GM18508 (cell line): ENCODE results near the gene OR4S2.

Experiments used
- ATAC-seq: cut with Tn5 transposase; IDR thresholded peaks from one replicate; pipeline ENCODE4 v1.9.1; 2021; ENCODE audit warnings: moderate number of reproducible peaks; ENCODE audit not compliant: insufficient read depth, unreplicated experiment

Gene OR4S2, protein sequence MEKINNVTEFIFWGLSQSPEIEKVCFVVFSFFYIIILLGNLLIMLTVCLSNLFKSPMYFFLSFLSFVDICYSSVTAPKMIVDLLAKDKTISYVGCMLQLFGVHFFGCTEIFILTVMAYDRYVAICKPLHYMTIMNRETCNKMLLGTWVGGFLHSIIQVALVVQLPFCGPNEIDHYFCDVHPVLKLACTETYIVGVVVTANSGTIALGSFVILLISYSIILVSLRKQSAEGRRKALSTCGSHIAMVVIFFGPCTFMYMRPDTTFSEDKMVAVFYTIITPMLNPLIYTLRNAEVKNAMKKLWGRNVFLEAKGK

DNA sequence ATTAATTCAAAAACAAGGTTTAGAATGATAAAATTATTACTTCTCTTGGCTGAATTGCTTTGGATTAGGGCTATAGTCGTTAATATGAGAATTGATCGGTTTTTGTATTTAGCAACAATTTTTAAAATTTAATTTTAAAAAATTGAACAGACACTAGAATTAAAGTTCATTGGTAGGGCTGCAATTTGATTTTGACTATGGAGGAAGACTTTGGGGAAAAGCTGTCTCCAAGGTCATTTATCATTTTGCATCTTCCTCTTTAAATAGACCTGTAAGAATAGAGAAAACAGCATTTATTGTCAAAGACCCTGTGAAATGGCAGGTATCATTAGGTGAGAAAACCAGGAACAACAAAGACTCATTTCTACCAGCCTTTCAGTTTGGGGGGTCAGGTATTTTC lies at the start of gene OR4S2:
Gene OR4S2, plus strand, starts transcription at position 301 of the 400 bp plus-strand sequence. CDS start 2,577 bp downstream, outside the sequence.
- no peak for ATAC-seq

DNA sequence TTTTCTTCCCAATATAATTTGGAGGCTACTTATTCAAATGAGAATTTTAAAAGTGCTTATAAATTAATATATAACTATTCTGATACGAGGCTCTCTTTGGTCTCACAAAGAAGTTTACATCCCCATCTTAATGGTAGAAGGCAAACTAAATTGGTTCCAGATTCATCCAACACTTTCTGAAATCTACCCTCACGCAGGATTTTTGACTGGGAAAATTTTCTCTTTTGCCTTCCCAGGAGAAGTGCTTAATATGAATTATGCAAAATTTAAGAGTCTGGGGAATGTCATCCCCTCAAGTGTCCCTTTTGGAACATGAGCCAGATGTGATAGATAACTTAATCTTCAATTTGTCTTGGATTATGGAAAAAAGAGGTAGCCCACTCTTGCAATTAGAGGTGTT lies 40.6 kb upstream of the OR4S2 start, which contains the start of gene OR4C11:
Gene OR4C11, minus strand, starts transcription at position 101 of the 400 bp plus-strand sequence. CDS start 3,272 bp downstream, outside the sequence.
- ATAC-seq = no peak

DNA sequence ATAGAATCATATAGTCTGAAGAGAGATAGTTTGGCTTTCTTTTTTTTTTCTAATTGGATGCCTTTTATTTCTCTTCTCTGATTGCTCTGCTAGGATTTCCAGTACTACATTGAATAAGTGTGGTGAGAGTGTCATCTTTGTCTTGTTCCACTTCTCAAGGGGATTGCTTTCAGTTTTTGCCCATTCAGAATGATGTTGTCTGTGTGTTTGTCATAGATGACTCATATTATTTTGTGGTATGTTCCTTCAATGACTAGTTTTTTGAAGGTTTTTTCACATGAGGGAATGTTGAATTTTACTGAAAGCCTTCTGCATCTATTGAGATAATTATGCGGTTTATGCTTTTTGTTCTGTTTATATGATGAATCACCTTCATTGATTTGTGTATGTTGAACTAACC lies 23.6 kb upstream of the OR4S2 start:
- ATAC-seq = no peak

DNA sequence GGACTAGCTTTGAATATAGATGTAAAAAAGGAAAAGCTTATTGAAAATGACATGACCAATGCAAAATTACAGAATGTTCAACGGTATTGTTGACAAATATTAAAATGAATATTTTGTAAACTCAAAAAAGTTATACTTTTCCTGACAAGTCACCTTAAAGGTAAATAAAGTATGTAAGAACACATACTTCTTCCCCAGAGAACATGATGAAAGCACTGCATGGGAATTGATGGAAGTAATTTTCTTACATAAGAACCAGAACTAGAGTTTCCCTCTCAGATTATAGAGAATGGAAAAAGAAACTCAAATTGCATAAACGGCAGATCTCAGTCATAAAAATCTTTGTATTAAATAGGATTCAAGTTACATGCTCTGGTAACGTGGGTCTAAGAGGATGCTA lies 13.3 kb upstream of the OR4S2 start, which contains the start of gene OR4P4:
Gene OR4P4, plus strand, starts transcription at position 301 of the 400 bp plus-strand sequence.
- ATAC-seq = no peak

DNA sequence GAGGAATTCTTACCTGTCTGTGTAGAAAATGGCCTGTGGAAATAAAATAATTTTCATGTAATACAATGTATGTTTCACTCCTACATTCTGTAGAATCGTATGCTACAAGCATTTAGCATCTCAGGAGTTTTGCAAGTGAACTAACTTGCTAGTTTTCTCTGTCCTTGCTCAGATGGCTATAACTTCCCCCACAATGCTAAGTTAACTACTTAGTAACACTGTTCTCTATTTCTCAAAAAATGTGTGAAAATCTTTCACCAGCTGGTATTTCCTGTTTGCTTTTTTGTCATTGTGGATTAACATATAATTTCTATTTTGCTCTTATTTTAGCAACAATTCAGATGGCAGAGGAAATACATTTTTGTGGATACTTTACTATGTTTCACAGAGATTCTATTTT lies 4.4 kb downstream of the OR4S2 start:
- ATAC-seq = no peak

DNA sequence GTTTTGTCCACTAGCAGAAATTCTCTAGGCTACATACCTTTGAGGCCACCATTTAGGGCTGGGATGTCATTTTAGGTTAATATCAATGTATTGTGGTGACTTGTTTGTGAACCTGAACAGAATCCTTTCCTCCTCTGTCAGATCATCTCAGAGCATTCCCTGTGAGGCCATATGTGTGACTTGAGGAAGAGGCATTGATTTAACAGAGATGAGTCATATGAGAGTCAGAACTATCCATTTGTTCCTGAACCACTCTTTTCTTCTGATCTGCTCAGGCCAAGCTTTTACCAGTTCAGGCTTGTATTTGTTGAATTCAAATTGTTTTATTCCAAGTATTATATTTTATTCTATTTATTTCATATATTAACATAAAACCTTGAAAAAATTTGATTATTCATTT lies 7.0 kb downstream of the OR4S2 start:
- no peak for ATAC-seq

DNA sequence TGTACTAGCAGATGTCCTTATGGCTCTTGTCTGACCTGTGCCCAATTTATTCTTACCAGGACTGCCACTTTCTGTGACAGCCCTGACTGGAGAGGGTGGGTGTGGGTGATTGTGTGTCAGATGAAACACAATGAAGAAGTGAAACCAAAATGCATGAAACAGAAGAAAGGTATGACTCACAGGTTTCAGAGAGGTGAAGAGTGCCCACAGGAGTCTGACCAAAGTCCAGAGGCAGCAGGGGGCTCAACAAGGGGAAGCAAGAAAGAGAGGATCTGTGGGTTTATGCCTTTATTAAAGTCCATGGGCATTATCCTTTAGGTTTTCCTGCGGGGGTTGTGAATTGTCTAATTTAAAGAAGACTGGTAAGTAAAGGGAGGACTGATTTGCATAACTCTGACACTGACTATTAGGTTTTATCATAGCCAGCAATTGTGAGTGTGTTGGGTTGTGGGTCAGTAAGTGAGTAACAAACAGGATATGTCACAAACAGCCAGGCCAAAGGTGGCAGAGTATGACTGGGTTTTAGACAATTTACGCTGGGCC lies 10.0 kb downstream of the OR4S2 start:
- ATAC-seq = peak; percentile 94

DNA sequence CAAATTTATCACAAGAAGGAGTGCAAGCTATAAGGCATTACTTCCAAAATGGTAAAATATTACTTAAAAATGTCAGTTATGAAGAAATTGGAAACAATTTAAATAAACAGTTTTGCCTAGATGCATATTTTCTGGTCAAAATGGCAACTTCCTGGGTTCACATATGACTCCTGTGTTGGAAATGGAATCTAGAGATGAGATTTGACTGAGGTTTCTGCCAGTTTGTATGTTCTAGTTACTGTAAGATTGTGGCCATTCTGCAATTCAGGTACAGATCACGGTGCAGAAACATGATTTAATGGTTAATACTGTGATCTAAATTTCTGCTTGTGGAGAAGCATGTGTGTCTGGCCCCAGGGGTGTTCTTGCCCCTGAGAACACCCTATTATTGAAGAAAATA lies 10.5 kb downstream of the OR4S2 start:
- peak; percentile 31 for ATAC-seq

DNA sequence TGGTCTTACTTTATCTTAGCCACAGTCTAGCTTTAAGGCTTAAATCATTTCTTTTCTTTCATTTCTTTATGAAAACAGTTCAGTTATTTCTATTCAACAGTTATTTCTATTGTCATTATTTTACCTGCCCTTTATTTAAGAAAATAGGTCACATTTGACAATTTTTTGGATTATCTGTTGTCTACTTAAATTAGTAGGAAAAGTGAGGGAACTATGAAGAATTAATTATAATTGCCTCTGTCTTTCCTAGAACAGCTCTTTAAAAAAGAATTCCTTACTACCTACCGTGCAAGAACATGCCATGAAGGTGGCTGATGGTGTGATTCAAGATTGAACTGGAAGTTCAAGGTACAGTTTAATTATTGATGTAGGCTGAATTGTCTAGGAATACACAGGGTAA lies 13.8 kb downstream of the OR4S2 start, which contains the start of gene OR4C6:
Gene OR4C6, plus strand, starts transcription at position 301 of the 400 bp plus-strand sequence. CDS start 2,966 bp downstream, outside the sequence.
- no peak for ATAC-seq

DNA sequence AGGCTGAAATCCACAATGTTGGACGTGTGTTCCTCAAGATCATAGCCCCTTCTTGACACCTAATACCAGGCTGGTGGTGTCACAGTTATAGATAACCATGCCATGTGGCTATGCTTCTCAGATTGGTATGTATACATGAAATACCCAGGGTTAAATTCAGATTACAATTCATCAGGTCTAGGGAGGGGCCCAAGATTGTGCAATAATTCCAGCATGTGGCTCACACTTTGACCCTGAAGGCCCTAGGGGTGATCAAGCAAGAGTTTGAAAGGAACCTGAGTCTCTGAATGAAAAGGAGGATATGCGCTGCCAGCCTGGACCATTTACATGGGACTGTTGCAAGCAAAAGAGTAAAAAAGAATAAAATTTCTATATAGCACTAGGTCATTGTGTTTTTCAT lies 21.2 kb downstream of the OR4S2 start:
- ATAC-seq = no peak

DNA sequence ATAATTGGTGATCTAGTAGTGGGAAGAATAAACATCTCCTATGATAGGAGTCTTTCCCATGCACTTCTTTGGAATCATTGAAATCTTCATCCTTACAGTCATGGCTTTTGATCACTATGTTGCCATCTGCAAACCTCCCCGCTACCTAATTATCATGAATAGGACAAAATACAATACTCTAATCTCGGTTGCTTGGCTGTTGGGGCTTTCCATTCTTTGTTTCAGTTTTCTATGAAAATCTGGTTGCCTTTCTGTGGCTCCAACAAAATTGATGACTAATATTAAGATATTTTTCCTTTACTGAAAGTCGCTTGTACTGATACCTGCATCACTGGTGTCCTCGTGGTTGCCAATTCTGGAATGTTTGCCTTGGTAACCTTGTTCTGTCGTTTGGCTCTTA lies 25.7 kb downstream of the OR4S2 start:
- ATAC-seq = no peak

DNA sequence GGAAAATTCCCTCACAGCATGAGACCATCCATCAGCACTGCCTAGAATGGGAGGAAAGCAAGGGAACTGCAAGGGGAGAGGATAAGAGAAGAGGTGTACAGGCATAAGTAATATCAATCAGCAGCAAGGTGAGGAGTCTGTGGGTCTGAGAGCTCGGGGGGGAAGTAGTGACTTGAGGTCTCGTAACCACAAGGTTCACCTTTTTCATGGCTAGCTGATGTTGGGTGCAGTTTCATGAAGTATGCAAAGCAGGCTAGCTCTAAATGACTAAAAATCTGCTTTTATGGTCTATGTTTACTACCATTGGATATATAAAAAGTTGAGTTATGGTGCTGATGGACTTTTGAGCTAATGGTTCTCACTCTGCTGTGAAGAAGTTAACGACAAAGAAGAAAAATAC lies 49.7 kb downstream of the OR4S2 start:
- ATAC-seq = peak; percentile 94

DNA sequence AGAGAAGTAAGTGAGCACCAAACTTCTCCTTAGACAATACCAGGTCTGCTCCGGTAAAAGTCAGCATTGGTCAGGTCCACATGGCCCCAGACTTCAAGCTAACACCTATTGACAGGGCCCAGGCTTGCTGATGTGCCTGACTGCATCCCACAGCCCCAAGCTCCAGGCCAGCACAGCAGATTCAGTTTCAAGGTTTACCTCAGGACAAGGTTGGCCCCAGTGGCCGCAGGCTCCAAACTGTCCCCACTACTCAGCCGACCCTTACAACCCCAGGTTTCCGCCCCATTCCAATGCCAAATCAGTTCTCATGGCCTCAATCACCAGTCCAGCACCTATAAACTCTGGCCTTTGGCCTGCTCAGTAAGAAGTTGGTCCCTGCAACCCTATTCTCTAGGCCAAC lies 53.3 kb downstream of the OR4S2 start:
- ATAC-seq = no peak
